Measurements from ENCODE around the gene PRPF18. TPM values are rescaled to one million over a fixed set of nuclear protein-coding genes. Genes with fewer than 3 reads are reported as not detected.

Gene PRPF18
- total RNA-seq, 2 donors from 2014 or later, result 18.0 to 40.2 TPM

- H3K9me3 ChIP-seq, result peaks cover 4% of the 10 kb centered on the region
- peaks cover 14% of the 10 kb centered on the region for H3K36me3 ChIP-seq
- no peak overlapping the region for H3K27ac ChIP-seq
- ATAC-seq (ENCODE audit: insufficient number of reproducible peaks, low FRiP score, low read depth) (no peak), DNase-seq (ENCODE audit: low spot score) (no peak)
- no peaks in the 10 kb centered on the region for H3K27me3 ChIP-seq (replicated peaks; ENCODE audit: insufficient read depth)
- peaks cover 4 to 18% of the 10 kb centered on the region in 2 donors for H3K4me1 ChIP-seq (ENCODE audit: control insufficient read depth in 1 of 2, low read depth in 2 of 2)
- no peak overlapping the region for H3K4me3 ChIP-seq
- TF ChIP-seq, protein P1, sequence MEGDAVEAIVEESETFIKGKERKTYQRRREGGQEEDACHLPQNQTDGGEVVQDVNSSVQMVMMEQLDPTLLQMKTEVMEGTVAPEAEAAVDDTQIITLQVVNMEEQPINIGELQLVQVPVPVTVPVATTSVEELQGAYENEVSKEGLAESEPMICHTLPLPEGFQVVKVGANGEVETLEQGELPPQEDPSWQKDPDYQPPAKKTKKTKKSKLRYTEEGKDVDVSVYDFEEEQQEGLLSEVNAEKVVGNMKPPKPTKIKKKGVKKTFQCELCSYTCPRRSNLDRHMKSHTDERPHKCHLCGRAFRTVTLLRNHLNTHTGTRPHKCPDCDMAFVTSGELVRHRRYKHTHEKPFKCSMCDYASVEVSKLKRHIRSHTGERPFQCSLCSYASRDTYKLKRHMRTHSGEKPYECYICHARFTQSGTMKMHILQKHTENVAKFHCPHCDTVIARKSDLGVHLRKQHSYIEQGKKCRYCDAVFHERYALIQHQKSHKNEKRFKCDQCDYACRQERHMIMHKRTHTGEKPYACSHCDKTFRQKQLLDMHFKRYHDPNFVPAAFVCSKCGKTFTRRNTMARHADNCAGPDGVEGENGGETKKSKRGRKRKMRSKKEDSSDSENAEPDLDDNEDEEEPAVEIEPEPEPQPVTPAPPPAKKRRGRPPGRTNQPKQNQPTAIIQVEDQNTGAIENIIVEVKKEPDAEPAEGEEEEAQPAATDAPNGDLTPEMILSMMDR (IDR thresholded peaks at IDR 0.05), result no peak
Observed at GRCh38 chr10:13637303-13637856, 50.6 kb downstream of the PRPF18 start.

DNA sequence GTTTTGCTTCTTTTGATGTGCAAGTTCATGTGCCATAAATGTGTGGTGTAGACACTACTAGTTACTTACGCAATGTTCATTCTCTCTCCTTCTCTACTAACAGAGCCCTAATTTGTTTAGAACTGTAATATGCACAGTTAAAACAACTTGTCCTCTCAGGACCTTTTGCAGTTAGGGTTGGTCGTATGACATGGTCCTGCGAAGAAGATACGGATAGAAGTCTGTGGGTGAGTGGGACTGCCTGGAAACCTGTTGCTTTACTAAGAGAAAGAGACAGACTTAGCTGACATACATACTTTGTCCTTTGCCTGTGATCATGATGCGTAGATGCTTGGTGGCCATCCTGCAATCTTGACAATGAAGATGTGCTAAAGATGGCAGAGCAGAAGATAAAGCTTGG lies 51.1 kb downstream of the PRPF18 start:
- no peak overlapping the region for H3K27ac ChIP-seq
- DNase-seq (ENCODE audit: low spot score), result no peak
- H3K27me3 ChIP-seq (replicated peaks; ENCODE audit: insufficient read depth), result no peaks in the 10 kb centered on the region
- no peak for ATAC-seq (ENCODE audit: insufficient number of reproducible peaks, low FRiP score, low read depth)
- peaks cover 4 to 18% of the 10 kb centered on the region in 2 donors for H3K4me1 ChIP-seq (ENCODE audit: control insufficient read depth in 1 of 2, low read depth in 2 of 2)
- no peak overlapping the region for H3K4me3 ChIP-seq
- TF ChIP-seq, protein P1 (IDR thresholded peaks at IDR 0.05), result no peak
- peaks cover 9% of the 10 kb centered on the region for H3K9me3 ChIP-seq
- H3K36me3 ChIP-seq, result peaks cover 19% of the 10 kb centered on the region

DNA sequence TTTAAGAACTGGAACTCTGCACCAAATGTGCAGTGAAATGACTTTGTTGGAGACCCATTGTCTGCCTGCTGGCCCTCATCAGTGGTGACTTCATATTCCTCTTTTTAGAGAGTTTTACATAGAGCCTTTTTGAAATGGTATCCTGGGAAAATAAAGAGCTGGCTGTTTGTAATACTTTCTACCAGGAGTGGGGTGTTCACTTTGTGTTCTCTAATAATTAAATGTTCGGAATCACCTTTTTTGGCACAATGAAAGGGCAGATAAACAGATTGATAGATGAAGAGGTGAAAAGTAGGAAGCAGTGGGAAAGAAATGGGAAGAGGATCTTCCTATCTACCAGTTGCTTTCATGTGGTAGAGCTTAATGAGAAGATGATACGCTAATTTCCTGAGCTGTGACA lies 55.5 kb downstream of the PRPF18 start:
- Histone ChIP-seq H3K27ac (no peak overlapping the region), H3K4me3 (no peak overlapping the region), H3K9me3 (peaks cover 9% of the 10 kb centered on the region), H3K27me3 (replicated peaks; ENCODE audit: insufficient read depth) (no peaks in the 10 kb centered on the region), H3K36me3 (peaks cover 46% of the 10 kb centered on the region), H3K4me1 (ENCODE audit: control insufficient read depth in 1 of 2, low read depth in 2 of 2) (no peaks in the 10 kb centered on the region)
- DNase-seq (ENCODE audit: low spot score) (no peak), ATAC-seq (ENCODE audit: insufficient number of reproducible peaks, low FRiP score, low read depth) (no peak)
- TF ChIP-seq, protein P1 (IDR thresholded peaks at IDR 0.05), result no peak

DNA sequence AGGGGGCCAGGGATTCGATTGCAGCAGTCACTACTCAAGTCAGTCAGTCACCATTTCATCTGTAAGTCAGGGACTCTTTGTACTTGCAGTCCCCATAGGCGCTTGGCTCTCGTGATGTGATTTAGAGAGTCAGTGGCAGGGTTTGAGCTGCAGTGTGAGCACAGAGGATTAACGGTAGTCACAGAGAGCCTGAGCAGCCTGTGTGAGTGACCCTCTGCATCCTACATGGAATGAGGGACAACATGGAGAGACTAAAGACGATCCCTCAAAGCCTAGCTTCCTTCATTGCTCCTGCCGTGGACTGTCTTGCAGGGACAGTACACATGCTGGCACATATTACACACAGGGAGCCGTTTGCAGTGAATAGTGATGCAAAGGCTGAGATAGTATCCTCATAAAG lies 56.3 kb downstream of the PRPF18 start:
- TF ChIP-seq, protein P1 (IDR thresholded peaks at IDR 0.05), result no peak
- Histone ChIP-seq H3K27ac (no peak overlapping the region), H3K9me3 (peaks cover 9% of the 10 kb centered on the region), H3K27me3 (replicated peaks; ENCODE audit: insufficient read depth) (no peaks in the 10 kb centered on the region), H3K36me3 (peaks cover 50% of the 10 kb centered on the region), H3K4me3 (no peak overlapping the region), H3K4me1 (ENCODE audit: control insufficient read depth in 1 of 2, low read depth in 2 of 2) (no peaks in the 10 kb centered on the region)
- DNase-seq (ENCODE audit: low spot score), result no peak
- no peak for ATAC-seq (ENCODE audit: insufficient number of reproducible peaks, low FRiP score, low read depth)

GRCh38 chr10:13644866-13645265 lies 58.1 kb downstream of the PRPF18 start:
- ATAC-seq (ENCODE audit: insufficient number of reproducible peaks, low FRiP score, low read depth), result no peak
- no peak for DNase-seq (ENCODE audit: low spot score)
- no peak overlapping the region for H3K4me3 ChIP-seq
- TF ChIP-seq, protein P1 (IDR thresholded peaks at IDR 0.05), result no peak
- H3K4me1 ChIP-seq (ENCODE audit: control insufficient read depth in 1 of 2, low read depth in 2 of 2), result no peaks in the 10 kb centered on the region
- H3K36me3 ChIP-seq, result peaks cover 57% of the 10 kb centered on the region
- H3K9me3 ChIP-seq, result peaks cover 9% of the 10 kb centered on the region
- H3K27me3 ChIP-seq (replicated peaks; ENCODE audit: insufficient read depth), result no peaks in the 10 kb centered on the region
- H3K27ac ChIP-seq, result no peak overlapping the region
